Adrenal gland (tissue), 12 donors: ENCODE measurements around the gene DNASE2. TPM values are rescaled to one million over a fixed set of nuclear protein-coding genes. Genes with fewer than 3 reads are reported as not detected.

ENCODE experiments used
- DNase-seq, 7 donors: peaks; one replicate each; pipeline ENCODE4 v3.0.0-alpha.2; 2019 to 2020
- H3K27ac ChIP-seq, 5 donors: fragments of 200-600 bp; sonication (generic) in 4 of 5; 1 replicate in 3 of 5; 2 replicates in 2 of 5; pipeline versions ENCODE4 v1.5.1 to v1.8.0; 2016 to 2020; ENCODE audit warnings: mild to moderate bottlenecking in 1 of 5
- H3K27me3 ChIP-seq: fragments of 200-600 bp; 2 replicates; pipeline ENCODE4 v1.8.0; 2021
- H3K36me3 ChIP-seq, 2 donors: fragments of 200-600 bp; replicated peaks in 1 of 2; 1 replicate in 1 of 2; 2 replicates in 1 of 2; pipeline versions ENCODE4 v1.5.1 to v1.8.0; 2018 to 2022
- H3K4me1 ChIP-seq, 2 donors: fragments of 200-600 bp; replicated peaks in 1 of 2; 1 replicate in 1 of 2; 2 replicates in 1 of 2; pipeline versions ENCODE4 v1.5.1 to v1.8.0; 2018 to 2021
- H3K4me3 ChIP-seq, 4 donors: fragments of 200-600 bp; sonication (generic) in 3 of 4; one replicate each; pipeline ENCODE4 v1.5.1; 2016 to 2018
- H3K9me3 ChIP-seq, 3 donors: fragments of 200-600 bp; sonication (generic) in 1 of 3; replicated peaks in 1 of 3; 1 replicate in 2 of 3; 2 replicates in 1 of 3; pipeline versions ENCODE4 v1.5.1 to v1.8.0; 2016 to 2021
- POLR2A ChIP-seq, 2 donors: fragments of 450-650 bp; IDR thresholded peaks; one replicate each; pipeline ENCODE4 v1.6.1; 2017; ENCODE audit warnings: antibody characterized with exemption in 2 of 2, mild to moderate bottlenecking in 2 of 2, moderate library complexity in 1 of 2
- WGBS, 4 donors: extraction: QIAGEN DNeasy Blood & Tissue Kit in 2 of 4; methylation state at CpG; one replicate each; pipeline versions ENCODE4 v1.1.5 to v1.1.7; 2013 to 2017; 5-methylcytosine and 5-hydroxymethylcytosine counted together
- intact Hi-C, 2 donors: fragments of 100-400 bp; cut with DNase I; formaldehyde crosslinking; loops; one replicate each; pipeline versions ENCODE4 v1.14.1 to v1.15.0; 2022 to 2023
- polyA plus RNA-seq, 3 donors: library from polyadenylated mRNA; stranded (reverse); fragments of 200-250 nt in 2 of 3; fragments of 350-450 nt in 1 of 3; fragmentation: Illumina TruSeq in 1 of 3; extraction: RNeasy Lipid Tissue Mini Kit (QIAGEN cat#74804) in 1 of 3; gene quantifications; one replicate each; pipeline ENCODE4 v1.2.3, GENCODE V29; 2013 to 2014
- total RNA-seq, 9 donors: library from RNA; depleted of rRNA in 4 of 9; stranded (reverse); fragments of >200 nt in 4 of 9; fragments of 120-200 nt in 1 of 9; fragmentation: NEBNext Ultra II Directional in 1 of 9; extraction: Animal tissue kit (Norgen Biotek cat#: 25700) in 1 of 9; gene quantifications; one replicate each; pipeline versions ENCODE4 v1.1.0 to v1.2.4, GENCODE V29; 2013 to 2023
- TF ChIP-seq, protein P1 (sequence below), 6 experiments: fragments of 450-650 bp in 4 of 6; fragments of 200-600 bp in 2 of 6; sonication (generic) in 1 of 6; IDR thresholded peaks; 1 replicate in 5 of 6; 2 replicates in 1 of 6; pipeline versions ENCODE4 v1.5.1 to v1.8.0; 2016 to 2021; ENCODE audit warnings: antibody characterized with exemption in 6 of 6, mild to moderate bottlenecking in 2 of 6, moderate library complexity in 1 of 6
- donor health status: healthy with polysubstance abuse.
- donor health status: Bipolar disorder and iron deficiency.
- donor health status: DM: yes; HTN: yes; CAD: no.
- donor health status: DM: no; HTN: no; CAD: no.
- donor health status: DM: no; HTN: no; CAD: no.
- donor health status: DM: yes; HTN: yes; CAD: no.

Gene DNASE2
- total and polyA plus RNA-seq, 12 donors, result 3.3 to 83.4 (median 51.3) TPM

DNA sequence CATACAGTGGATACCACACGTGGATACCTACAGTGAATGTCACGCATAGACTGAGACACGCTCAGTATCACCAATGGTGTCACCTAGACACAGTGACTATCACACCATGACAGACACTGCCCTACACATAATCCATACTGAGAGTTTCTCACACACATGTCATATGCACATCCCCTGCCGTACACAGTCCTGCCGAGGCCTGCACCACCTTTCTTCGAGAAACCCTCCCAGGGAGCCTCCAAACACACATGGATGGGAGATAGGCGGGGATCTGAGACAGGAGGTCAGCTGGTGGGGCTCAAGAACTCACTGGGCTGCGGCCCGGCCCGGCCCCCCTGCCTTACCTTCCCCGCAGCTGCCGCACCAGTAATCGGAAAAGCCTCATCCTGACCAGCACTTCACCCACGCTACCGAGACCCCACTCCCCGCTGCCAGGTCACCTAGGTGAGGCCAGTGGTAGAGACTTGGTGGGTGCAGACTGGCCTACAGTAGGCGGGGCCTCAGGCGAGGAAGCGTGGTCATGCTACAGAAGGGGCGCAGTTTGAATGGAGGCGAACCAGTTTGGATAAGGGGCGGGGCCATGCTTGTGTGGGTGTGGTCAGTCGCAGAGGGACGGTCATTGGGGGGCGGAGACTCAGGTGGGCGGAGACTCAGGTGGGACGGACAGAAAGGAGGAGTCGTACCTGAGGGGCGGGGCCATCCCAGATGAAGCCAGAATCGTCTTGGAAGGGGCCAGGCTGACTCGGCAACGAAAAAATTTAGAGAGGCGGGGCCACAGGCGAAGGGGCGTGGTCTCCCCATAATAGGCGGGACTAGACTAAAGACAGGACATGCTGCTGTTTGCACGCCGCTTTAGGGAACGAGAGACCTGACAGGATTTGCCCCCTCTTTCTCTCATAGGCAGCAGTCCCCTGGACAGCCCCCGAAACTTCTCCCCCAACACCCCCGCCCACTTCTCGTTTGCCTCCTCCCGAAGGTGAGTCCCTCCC, 40.9 kb downstream of the DNASE2 start:
- TF ChIP-seq, protein P1, sequence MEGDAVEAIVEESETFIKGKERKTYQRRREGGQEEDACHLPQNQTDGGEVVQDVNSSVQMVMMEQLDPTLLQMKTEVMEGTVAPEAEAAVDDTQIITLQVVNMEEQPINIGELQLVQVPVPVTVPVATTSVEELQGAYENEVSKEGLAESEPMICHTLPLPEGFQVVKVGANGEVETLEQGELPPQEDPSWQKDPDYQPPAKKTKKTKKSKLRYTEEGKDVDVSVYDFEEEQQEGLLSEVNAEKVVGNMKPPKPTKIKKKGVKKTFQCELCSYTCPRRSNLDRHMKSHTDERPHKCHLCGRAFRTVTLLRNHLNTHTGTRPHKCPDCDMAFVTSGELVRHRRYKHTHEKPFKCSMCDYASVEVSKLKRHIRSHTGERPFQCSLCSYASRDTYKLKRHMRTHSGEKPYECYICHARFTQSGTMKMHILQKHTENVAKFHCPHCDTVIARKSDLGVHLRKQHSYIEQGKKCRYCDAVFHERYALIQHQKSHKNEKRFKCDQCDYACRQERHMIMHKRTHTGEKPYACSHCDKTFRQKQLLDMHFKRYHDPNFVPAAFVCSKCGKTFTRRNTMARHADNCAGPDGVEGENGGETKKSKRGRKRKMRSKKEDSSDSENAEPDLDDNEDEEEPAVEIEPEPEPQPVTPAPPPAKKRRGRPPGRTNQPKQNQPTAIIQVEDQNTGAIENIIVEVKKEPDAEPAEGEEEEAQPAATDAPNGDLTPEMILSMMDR (IDR thresholded peaks at IDR 0.05), result no peak
- no peak for TF ChIP-seq POLR2A (IDR thresholded peaks at IDR 0.05)
- peak overlapping the region in 1 of 5 donors; percentile 49 for H3K27ac ChIP-seq
- peak; percentile 64 to 94 (median 85) for DNase-seq
- 22 to 24% (median 24%) methylated on average over 35 to 43 of the region's 43 CpGs for WGBS, 4 donors
- peaks cover 80% of the 10 kb centered on the region for H3K27me3 ChIP-seq
- intact Hi-C loops, result loop anchor here (5.0 to 10.0 kb wide), 4 partner anchors 38 to 276 kb away; partner anchors contain the start of genes PRDX2 (in 1 of the 2) and THSD8 (in 1 of the 2)
- H3K9me3 ChIP-seq, result no peaks in the 10 kb centered on the region
- H3K36me3 ChIP-seq, result no peaks in the 10 kb centered on the region
- peak overlapping the region in 1 of 4 donors; percentile 45 for H3K4me3 ChIP-seq
- peaks cover 7 to 10% of the 10 kb centered on the region in 2 donors for H3K4me1 ChIP-seq

- Histone ChIP-seq H3K36me3 (no peaks in the 10 kb centered on the region), H3K27ac (peak overlapping the region in 1 of 5 donors; percentile 41), H3K4me1 (peaks cover 7 to 13% of the 10 kb centered on the region in 2 donors), H3K27me3 (peaks cover 80% of the 10 kb centered on the region), H3K4me3 (peak overlapping the region in 1 of 4 donors; percentile 47), H3K9me3 (no peaks in the 10 kb centered on the region)
- 18 to 47% (median 33%) methylated on average over 8 to 21 of the region's 21 CpGs for WGBS, 4 donors
- intact Hi-C loops, result no loop called here
- peak in 1 of 7 donors; percentile 68 for DNase-seq
- TF ChIP-seq, protein P1 (IDR thresholded peaks at IDR 0.05), result no peak
- no peak for TF ChIP-seq POLR2A (IDR thresholded peaks at IDR 0.05)
Measured at GRCh38 chr19:12838886-12839756, 42.1 kb downstream of the DNASE2 start.

DNA sequence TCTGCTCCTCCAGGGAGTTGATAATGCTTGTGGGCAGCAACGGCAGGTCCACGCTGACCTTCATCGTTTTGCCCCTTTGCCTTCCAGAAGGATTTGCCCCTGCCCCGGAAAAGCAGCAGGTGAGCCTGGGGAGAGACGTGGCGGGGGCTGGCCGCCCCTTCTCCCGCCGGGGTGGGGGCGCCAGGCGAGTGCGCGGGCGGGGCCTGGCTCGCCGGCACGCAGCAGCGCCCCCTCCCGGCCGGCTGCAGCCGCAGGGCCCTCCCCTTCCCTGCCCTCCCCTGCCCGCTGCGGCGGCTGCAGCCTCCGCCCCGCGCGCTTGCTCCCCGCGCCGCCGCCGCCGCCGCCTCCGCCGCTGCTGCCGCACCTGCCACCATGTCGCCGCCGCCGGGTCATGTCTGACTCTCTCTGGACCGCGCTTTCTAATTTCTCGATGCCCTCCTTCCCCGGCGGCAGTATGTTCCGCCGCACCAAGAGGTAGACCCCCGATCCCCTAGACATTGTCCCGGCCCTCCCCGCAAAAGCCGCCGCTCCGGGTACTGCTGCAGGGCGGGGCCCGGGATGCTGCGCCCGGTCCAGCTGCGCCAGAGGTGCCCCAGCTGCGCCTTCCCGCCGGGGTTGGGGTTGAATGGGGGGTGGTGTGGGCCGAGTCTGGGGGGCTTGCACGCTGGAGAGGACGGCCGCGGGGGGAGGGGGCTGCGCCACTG, 42.9 kb downstream of the DNASE2 start, which contains the start of gene MAST1:
Gene MAST1, plus strand, starts transcription at position 334 of the 704 bp plus-strand sequence. Its CDS starts 58 bp downstream, at position 392.
- DNase-seq, result peak in 4 of 7 donors; percentile 28 to 60 (median 46)
- H3K9me3 ChIP-seq, result no peaks in the 10 kb centered on the region
- H3K27ac ChIP-seq, result peak within 1 kb of the TSS in 1 of 5 donors; percentile 41
- peaks cover 10 to 16% of the 10 kb centered on the region in 2 donors for H3K4me1 ChIP-seq
- intact Hi-C loops, result no loop called here
- TF ChIP-seq POLR2A (IDR thresholded peaks at IDR 0.05), result no peak
- TF ChIP-seq, protein P1 (IDR thresholded peaks at IDR 0.05), result peak in 3 of 6 experiments; percentile 21 to 58 (median 51)
- H3K36me3 ChIP-seq, result no peaks in the 10 kb centered on the region
- H3K27me3 ChIP-seq, result peaks cover 78% of the 10 kb centered on the region
- peak within 1 kb of the TSS in 1 of 4 donors; percentile 47 for H3K4me3 ChIP-seq
- WGBS, 4 donors, result 0 to 3% (median 1%) methylated on average over 10 to 57 of the region's 69 CpGs
